ENCODE measurements around the gene RGS3.

Gene RGS3

GRCh38 chr9:113606510-113606909, 143.0 kb downstream of the RGS3 start:
- Histone ChIP-seq H3K36me3 (replicated peaks; ENCODE audit: low read depth, low read length) (no peaks in the 10 kb centered on the region), H3K4me3 (ENCODE audit: low read length) (no peak overlapping the region), H3K4me1 (ENCODE audit: low read length) (peaks cover 23% of the 10 kb centered on the region), H3K27ac (ENCODE audit: low read length) (no peak overlapping the region), H2AFZ (ENCODE audit: low read depth, low read length) (no peak overlapping the region), H3K79me2 (ENCODE audit: low read length) (no peaks in the 10 kb centered on the region), H4K20me1 (ENCODE audit: insufficient read depth, low read length) (no peaks in the 10 kb centered on the region), H3K27me3 (ENCODE audit: low read depth, low read length) (no peaks in the 10 kb centered on the region; the same call in 1 of the 2 replicates), H3K9ac (ENCODE audit: low read length) (no peak overlapping the region), H3K4me2 (ENCODE audit: low read length) (no peak overlapping the region), H3K9me3 (ENCODE audit: insufficient read depth, low read length) (no peaks in the 10 kb centered on the region)
- no peak for TF ChIP-seq CTCF (IDR thresholded peaks at IDR 0.05; ENCODE audit: low read depth, low read length)
- no peak for TF ChIP-seq EZH2phosphoT487 (IDR thresholded peaks at IDR 0.05; ENCODE audit: low read depth)

GRCh38 chr9:113608082-113608685, 144.7 kb downstream of the RGS3 start:
- Histone ChIP-seq H3K4me1 (ENCODE audit: low read length) (peaks cover 9% of the 10 kb centered on the region), H3K4me2 (ENCODE audit: low read length) (no peak overlapping the region), H3K27me3 (ENCODE audit: low read depth, low read length) (no peaks in the 10 kb centered on the region; the same call in 1 of the 2 replicates), H3K27ac (ENCODE audit: low read length) (no peak overlapping the region), H3K36me3 (replicated peaks; ENCODE audit: low read depth, low read length) (no peaks in the 10 kb centered on the region), H3K79me2 (ENCODE audit: low read length) (no peaks in the 10 kb centered on the region), H3K4me3 (ENCODE audit: low read length) (no peak overlapping the region), H3K9ac (ENCODE audit: low read length) (no peak overlapping the region), H2AFZ (ENCODE audit: low read depth, low read length) (no peak overlapping the region), H3K9me3 (ENCODE audit: insufficient read depth, low read length) (no peaks in the 10 kb centered on the region), H4K20me1 (ENCODE audit: insufficient read depth, low read length) (no peaks in the 10 kb centered on the region)
- TF ChIP-seq EZH2phosphoT487 (IDR thresholded peaks at IDR 0.05; ENCODE audit: low read depth) (no peak), CTCF (IDR thresholded peaks at IDR 0.05; ENCODE audit: low read depth, low read length) (no peak)

- no peak overlapping the region for H3K27ac ChIP-seq (ENCODE audit: low read length)
- no peaks in the 10 kb centered on the region for H3K36me3 ChIP-seq (replicated peaks; ENCODE audit: low read depth, low read length)
- no peak overlapping the region for H3K4me2 ChIP-seq (ENCODE audit: low read length)
- no peaks in the 10 kb centered on the region for H4K20me1 ChIP-seq (ENCODE audit: insufficient read depth, low read length)
- no peak overlapping the region for H3K4me3 ChIP-seq (ENCODE audit: low read length)
- H3K4me1 ChIP-seq (ENCODE audit: low read length): peaks cover 14% of the 10 kb centered on the region
- no peaks in the 10 kb centered on the region for H3K9me3 ChIP-seq (ENCODE audit: insufficient read depth, low read length)
- H2AFZ ChIP-seq (ENCODE audit: low read depth, low read length): no peak overlapping the region
- H3K27me3 ChIP-seq (ENCODE audit: low read depth, low read length): no peaks in the 10 kb centered on the region; the same call in 1 of the 2 replicates
- no peak overlapping the region for H3K9ac ChIP-seq (ENCODE audit: low read length)
- H3K79me2 ChIP-seq (ENCODE audit: low read length): no peaks in the 10 kb centered on the region
- no peak for TF ChIP-seq CTCF (IDR thresholded peaks at IDR 0.05; ENCODE audit: low read depth, low read length)
- TF ChIP-seq EZH2phosphoT487 (IDR thresholded peaks at IDR 0.05; ENCODE audit: low read depth): no peak
Observed at GRCh38 chr9:113609562-113610318, 146.2 kb downstream of the RGS3 start.

- Histone ChIP-seq H3K79me2 (ENCODE audit: low read length) (no peaks in the 10 kb centered on the region), H3K9ac (ENCODE audit: low read length) (no peak overlapping the region), H3K4me3 (ENCODE audit: low read length) (no peak overlapping the region), H3K27ac (ENCODE audit: low read length) (no peak overlapping the region), H3K4me2 (ENCODE audit: low read length) (no peak overlapping the region), H3K27me3 (ENCODE audit: low read depth, low read length) (no peaks in the 10 kb centered on the region), H3K36me3 (replicated peaks; ENCODE audit: low read depth, low read length) (no peaks in the 10 kb centered on the region), H4K20me1 (ENCODE audit: insufficient read depth, low read length) (no peaks in the 10 kb centered on the region), H3K9me3 (ENCODE audit: insufficient read depth, low read length) (no peaks in the 10 kb centered on the region), H2AFZ (ENCODE audit: low read depth, low read length) (no peak overlapping the region), H3K4me1 (ENCODE audit: low read length) (peaks cover 33% of the 10 kb centered on the region)
- TF ChIP-seq CTCF (IDR thresholded peaks at IDR 0.05; ENCODE audit: low read depth, low read length) (no peak), EZH2phosphoT487 (IDR thresholded peaks at IDR 0.05; ENCODE audit: low read depth) (no peak)
Observed at GRCh38 chr9:113611461-113612215, 148.1 kb downstream of the RGS3 start.

Data from OCI-LY3 (cell line).